ENCODE measurements around the gene SPAG16.

- TF ChIP-seq CTCF (tag by site-specific recombination; IDR thresholded peaks at IDR 0.05) (no peak), RBAK (tag by site-specific recombination; IDR thresholded peaks at IDR 0.05) (no peak)
Observed at GRCh38 chr2:213847316-213847715, 563.1 kb downstream of the SPAG16 start.
